NB4 (cell line): ENCODE results near the gene CCDC121.

Experiments
- POLR2A ChIP-seq: IDR thresholded peaks from 2 replicates; pipeline ENCODE4 v1.6.1; 2011; ENCODE audit warnings: mild to moderate bottlenecking; ENCODE audit not compliant: insufficient read length; ENCODE audit errors: extremely low read depth
- TF ChIP-seq, protein P1 (sequence below): IDR thresholded peaks from one replicate; pipeline ENCODE4 v1.5.1; 2012; ENCODE audit warnings: low read depth, low read length
- TF ChIP-seq, protein P2 (sequence below): IDR thresholded peaks from 2 replicates; pipeline ENCODE4 v1.6.1; 2011; ENCODE audit warnings: low read depth, low read length

DNA sequence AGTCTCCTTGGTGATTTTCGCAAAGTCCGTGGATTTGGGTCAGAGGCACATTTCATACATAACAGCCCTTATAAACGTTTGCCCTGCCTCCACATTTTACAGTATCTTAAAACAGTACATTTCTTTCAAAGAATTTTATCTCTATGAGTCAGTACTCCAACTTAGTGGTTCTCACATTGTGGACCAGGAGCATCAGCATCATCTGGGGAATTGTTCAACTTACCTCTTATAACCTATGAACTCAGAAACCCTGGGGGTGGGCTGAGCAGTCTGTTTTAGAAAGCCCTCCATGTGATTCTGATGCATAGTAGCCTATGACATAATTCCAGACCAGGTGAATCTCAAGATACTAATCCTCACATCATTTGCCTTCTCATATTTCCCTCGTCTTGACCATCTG lies 22.2 kb upstream of the CCDC121 start:
- TF ChIP-seq, protein P1, sequence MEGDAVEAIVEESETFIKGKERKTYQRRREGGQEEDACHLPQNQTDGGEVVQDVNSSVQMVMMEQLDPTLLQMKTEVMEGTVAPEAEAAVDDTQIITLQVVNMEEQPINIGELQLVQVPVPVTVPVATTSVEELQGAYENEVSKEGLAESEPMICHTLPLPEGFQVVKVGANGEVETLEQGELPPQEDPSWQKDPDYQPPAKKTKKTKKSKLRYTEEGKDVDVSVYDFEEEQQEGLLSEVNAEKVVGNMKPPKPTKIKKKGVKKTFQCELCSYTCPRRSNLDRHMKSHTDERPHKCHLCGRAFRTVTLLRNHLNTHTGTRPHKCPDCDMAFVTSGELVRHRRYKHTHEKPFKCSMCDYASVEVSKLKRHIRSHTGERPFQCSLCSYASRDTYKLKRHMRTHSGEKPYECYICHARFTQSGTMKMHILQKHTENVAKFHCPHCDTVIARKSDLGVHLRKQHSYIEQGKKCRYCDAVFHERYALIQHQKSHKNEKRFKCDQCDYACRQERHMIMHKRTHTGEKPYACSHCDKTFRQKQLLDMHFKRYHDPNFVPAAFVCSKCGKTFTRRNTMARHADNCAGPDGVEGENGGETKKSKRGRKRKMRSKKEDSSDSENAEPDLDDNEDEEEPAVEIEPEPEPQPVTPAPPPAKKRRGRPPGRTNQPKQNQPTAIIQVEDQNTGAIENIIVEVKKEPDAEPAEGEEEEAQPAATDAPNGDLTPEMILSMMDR = no peak
- TF ChIP-seq, protein P2, sequence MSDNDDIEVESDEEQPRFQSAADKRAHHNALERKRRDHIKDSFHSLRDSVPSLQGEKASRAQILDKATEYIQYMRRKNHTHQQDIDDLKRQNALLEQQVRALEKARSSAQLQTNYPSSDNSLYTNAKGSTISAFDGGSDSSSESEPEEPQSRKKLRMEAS = no peak
- TF ChIP-seq POLR2A = no peak
